Stomach smooth muscle (tissue), 2 donors: ENCODE data around the gene CFAP97D2.
"Not testable (repeated sequence)": the region's sequence is repeated elsewhere in the genome, so short reads cannot be mapped to it uniquely, and the experiment has no call there.

Experiments used
- H3K27ac ChIP-seq: one replicate; pipeline ENCODE4 v1.7.0; 2013; ENCODE audit warnings: mild to moderate bottlenecking, low read length, inconsistent platforms
- H3K27me3 ChIP-seq, 2 donors: one replicate each; pipeline ENCODE4 v1.7.0; 2013; ENCODE audit warnings: low read length in 2 of 2; ENCODE audit not compliant: insufficient read depth in 2 of 2, control insufficient read depth in 1 of 2
- H3K36me3 ChIP-seq, 2 donors: one replicate each; pipeline ENCODE4 v1.7.0; 2013; ENCODE audit warnings: low read length in 2 of 2; ENCODE audit not compliant: control insufficient read depth in 2 of 2, insufficient read depth in 2 of 2
- H3K4me1 ChIP-seq: one replicate; pipeline ENCODE4 v1.7.0; 2013; ENCODE audit warnings: low read length; ENCODE audit not compliant: control insufficient read depth, insufficient read depth
- H3K4me3 ChIP-seq, 2 donors: one replicate each; pipeline ENCODE4 v1.7.0; 2013; ENCODE audit warnings: low read length in 2 of 2
- H3K9ac ChIP-seq, 2 donors: one replicate each; pipeline ENCODE4 v1.7.0; 2013; ENCODE audit warnings: low read length in 2 of 2, mild to moderate bottlenecking in 1 of 2
- H3K9me3 ChIP-seq, 2 donors: one replicate each; pipeline ENCODE4 v1.7.0; 2013; ENCODE audit warnings: low read length in 2 of 2; ENCODE audit not compliant: control insufficient read depth in 2 of 2
- donor health status: healthy.
- donor health status: Pancreatic carcinoma.

Gene CFAP97D2

GRCh38 chr13:114151565-114152284 is 27.3 kb upstream of the CFAP97D2 start:
- H3K27me3 ChIP-seq, result no peaks in the 10 kb centered on the region
- H3K36me3 ChIP-seq, result no peaks in the 10 kb centered on the region
- H3K27ac ChIP-seq, result no peak overlapping the region
- no peak overlapping the region for H3K4me3 ChIP-seq
- H3K9me3 ChIP-seq, result no peaks in the 10 kb centered on the region
- H3K4me1 ChIP-seq, result no peaks in the 10 kb centered on the region
- H3K9ac ChIP-seq, result no peak overlapping the region

GRCh38 chr13:114152285-114152645 is 26.8 kb upstream of the CFAP97D2 start:
- H3K4me1 ChIP-seq, result no peaks in the 10 kb centered on the region
- no peak overlapping the region for H3K9ac ChIP-seq
- no peak overlapping the region for H3K27ac ChIP-seq

DNA sequence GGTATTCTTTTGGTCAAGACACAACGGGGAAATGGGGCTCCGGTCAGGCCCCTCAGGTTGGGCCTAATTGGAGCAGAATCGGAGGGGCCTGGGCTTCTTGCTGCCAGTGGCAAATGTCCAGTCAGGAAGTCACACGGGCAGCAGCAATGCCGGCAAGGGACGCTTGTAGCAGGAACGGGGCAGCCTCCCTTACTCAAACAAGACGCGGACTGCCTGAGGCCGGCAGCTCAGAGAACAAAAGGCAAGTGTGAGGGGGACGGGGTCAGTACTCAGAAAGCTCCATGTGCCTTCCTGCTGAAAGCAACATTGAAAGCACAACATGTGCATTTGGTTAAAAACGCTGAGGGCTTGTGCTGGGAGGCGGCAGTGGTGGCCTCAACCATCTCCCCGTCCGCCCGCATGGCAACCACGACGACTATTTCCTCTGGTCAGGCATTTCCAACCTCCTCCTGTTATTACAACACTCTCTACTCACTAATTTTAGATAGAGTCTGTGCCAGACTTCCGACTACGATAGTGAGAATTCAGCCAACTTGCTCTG is 26.2 kb upstream of the CFAP97D2 start:
- Histone ChIP-seq H3K4me3 (no peak overlapping the region), H3K27me3 (no peaks in the 10 kb centered on the region), H3K4me1 (no peaks in the 10 kb centered on the region), H3K9ac (no peak overlapping the region), H3K9me3 (no peaks in the 10 kb centered on the region), H3K27ac (no peak overlapping the region), H3K36me3 (no peaks in the 10 kb centered on the region)

More at GRCh38 chr13:114152285-114152645, 26.8 kb upstream of the CFAP97D2 start:
- no peaks in the 10 kb centered on the region for H3K9me3 ChIP-seq
- no peaks in the 10 kb centered on the region for H3K36me3 ChIP-seq
- H3K4me3 ChIP-seq, result no peak overlapping the region
- no peaks in the 10 kb centered on the region for H3K27me3 ChIP-seq

- Histone ChIP-seq H3K36me3 (no peaks in the 10 kb centered on the region), H3K27me3 (no peaks in the 10 kb centered on the region), H3K9me3 (no peaks in the 10 kb centered on the region), H3K4me3 (no peak overlapping the region), H3K4me1 (no peaks in the 10 kb centered on the region), H3K9ac (no peak overlapping the region), H3K27ac (no peak overlapping the region)
These were observed 25.5 kb upstream of the CFAP97D2 start for GRCh38 chr13:114153485-114154080.

DNA sequence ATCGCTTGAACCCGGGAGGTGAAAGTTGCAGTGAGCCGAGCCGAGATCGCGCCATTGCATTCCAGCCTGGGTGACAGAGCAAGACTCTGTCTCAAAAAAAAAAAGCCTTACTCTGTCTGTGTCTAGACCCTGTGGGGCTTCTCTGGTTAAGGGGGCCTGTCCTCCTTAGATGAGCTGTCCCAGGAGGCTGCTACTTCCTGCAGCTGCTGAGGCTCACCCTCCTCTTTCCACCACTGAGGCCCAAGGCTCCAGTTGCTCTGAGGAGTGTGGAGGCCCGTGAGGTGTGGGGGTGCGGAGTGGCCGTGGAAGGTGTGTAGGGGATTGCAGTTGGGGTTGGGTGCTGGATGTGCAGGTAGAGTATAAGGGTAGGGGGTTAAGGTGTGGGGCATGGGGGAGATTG is 24.6 kb upstream of the CFAP97D2 start:
- H3K9me3 ChIP-seq, result no peaks in the 10 kb centered on the region
- no peak overlapping the region for H3K4me3 ChIP-seq
- no peak overlapping the region for H3K9ac ChIP-seq
- no peaks in the 10 kb centered on the region for H3K4me1 ChIP-seq
- no peaks in the 10 kb centered on the region for H3K27me3 ChIP-seq
- no peak overlapping the region for H3K27ac ChIP-seq
- H3K36me3 ChIP-seq, result no peaks in the 10 kb centered on the region

DNA sequence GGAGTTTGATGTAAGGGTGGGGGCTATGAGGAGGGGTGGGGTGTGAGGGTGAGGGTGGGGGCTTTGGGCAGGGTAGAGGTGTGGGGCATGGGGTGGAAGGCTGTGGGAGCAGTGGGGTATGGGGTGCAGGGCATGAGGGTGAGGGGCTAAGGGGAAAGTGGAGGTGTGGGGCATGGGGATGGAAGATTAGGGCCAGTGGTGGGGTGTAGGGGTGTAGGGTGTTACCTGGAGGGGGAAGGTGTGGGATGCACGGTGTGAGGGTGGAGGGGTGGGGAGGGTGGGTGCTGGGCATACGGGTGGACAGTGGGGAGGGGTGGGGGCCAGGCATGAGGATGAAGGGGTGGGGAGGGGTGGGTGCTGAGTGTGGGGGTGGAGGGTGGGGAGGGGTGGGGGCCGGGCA is 23.7 kb upstream of the CFAP97D2 start:
- H3K27ac ChIP-seq, result no peak overlapping the region
- H3K36me3 ChIP-seq, result no peaks in the 10 kb centered on the region
- no peak overlapping the region for H3K9ac ChIP-seq
- no peaks in the 10 kb centered on the region for H3K4me1 ChIP-seq
- no peaks in the 10 kb centered on the region for H3K9me3 ChIP-seq
- H3K27me3 ChIP-seq, result no peaks in the 10 kb centered on the region
- H3K4me3 ChIP-seq, result no peak overlapping the region

DNA sequence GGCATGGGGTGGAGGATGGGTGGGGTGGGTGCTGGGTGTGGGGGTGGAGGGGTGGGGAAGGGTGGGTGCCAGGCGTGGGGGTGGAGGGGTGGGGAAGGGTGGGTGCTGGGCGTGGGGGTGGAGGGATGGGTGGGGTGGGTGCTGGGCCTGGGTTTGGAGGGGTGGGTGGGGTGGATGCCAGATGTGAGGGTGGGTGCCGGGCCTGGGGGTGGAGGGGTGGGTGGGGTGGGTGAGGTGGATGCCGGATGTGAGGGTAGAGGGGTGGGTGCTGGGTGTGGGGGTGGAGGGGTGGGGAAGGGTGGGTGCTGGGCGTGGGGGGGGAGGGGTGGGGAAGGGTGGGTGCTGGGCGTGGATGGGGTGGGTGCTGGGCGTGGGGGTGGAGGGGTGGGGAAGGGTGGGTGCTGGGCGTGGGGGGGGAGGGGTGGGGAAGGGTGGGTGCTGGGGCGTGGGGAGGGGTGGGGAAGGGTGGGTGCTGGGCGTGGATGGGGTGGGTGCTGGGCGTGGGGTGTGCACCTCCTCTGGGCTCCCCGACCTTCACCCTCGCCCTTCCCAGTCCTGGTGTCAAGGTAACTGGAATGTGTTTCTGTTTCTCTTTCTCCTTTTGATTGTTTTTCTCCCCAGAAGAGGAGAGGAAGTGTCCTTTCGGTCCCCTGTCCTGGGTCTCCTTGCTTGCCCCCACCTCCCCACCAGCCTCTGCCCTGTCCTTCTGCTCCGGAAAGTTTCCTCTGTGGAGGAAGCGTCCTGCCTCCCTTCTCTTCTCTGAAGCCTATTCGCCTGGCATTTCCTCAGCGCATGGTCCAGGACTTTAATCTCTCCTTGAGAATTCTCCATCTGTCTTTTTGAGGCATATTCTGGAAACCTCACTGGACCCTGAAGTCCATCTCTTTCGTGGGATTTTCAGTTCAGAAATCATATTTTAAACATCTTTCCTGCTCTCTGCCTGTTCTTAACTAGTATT is 22.9 kb upstream of the CFAP97D2 start:
- Histone ChIP-seq H3K4me3 (no peak overlapping the region), H3K27me3 (peaks cover 0 to 2% of the 10 kb centered on the region in 2 donors), H3K27ac (no peak overlapping the region), H3K36me3 (no peaks in the 10 kb centered on the region), H3K9me3 (no peaks in the 10 kb centered on the region), H3K4me1 (no peaks in the 10 kb centered on the region), H3K9ac (no peak overlapping the region)

DNA sequence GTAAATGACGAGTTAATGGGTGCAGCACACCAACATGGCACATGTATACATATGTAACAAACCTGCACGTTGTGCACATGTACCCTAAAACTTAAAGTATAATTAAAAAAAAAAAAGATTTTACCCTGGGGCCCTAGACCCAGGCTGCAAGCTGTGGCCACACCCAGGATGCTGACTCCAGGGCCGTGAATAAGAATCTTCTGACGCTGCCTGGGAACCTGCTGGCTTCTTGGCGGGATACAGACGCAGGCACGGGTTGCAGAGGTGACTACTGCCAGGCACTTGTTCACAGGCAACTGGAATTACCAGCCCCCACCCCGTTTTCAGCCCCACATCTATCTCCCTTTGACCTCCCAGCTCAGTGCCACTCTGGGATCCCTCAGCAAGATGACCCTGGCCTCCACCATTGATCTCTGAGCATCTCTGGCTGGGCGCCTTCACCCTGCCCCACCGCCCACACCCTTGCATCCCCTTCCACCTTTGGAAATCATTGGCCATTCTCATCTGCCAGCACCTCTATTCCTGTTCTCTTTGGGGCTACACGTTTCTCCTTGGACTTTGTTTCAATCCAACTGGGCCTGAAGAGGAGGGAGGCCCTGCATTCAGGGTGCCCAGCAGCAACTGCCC is 21.1 kb upstream of the CFAP97D2 start:
- H3K4me3 ChIP-seq, result no peak overlapping the region
- no peak overlapping the region for H3K27ac ChIP-seq
- no peaks in the 10 kb centered on the region for H3K9me3 ChIP-seq
- H3K36me3 ChIP-seq, result no peaks in the 10 kb centered on the region
- H3K27me3 ChIP-seq, result peaks cover 10% of the 10 kb centered on the region in 2 donors
- H3K4me1 ChIP-seq, result peaks cover 8% of the 10 kb centered on the region
- no peak overlapping the region for H3K9ac ChIP-seq

- H3K9ac ChIP-seq, H3K4me3 ChIP-seq, H3K9me3 ChIP-seq, H3K36me3 ChIP-seq, H3K4me1 ChIP-seq, H3K27ac ChIP-seq: not testable (repeated sequence)
- peaks cover 12 to 14% of the 10 kb centered on the region in 2 donors for H3K27me3 ChIP-seq
These were observed 20.0 kb upstream of the CFAP97D2 start for GRCh38 chr13:114158869-114159666.
